ENCODE results near the gene LAMTOR1. TPM values are rescaled to one million over a fixed set of nuclear protein-coding genes. Genes with fewer than 3 reads are reported as not detected.

LAMTOR1 gene
- total and polyA plus RNA-seq, 5 donors from 2014 or later = 48.5 to 116 (median 101) TPM

- H3K27me3 Mint-ChIP-seq = peaks cover 32% of the 10 kb centered on the region
- H3K9me3 ChIP-seq (ENCODE audit: control insufficient read depth in 2 of 2, low read length in 2 of 2) = peaks cover 13 to 16% of the 10 kb centered on the region in 2 experiments
- no peaks in the 10 kb centered on the region for H3K4me1 Mint-ChIP-seq
- no peaks in the 10 kb centered on the region for H3K36me3 Mint-ChIP-seq
- H3K27ac Mint-ChIP-seq = no peak overlapping the region
- H3K4me3 Mint-ChIP-seq = no peak overlapping the region
- no peak for ATAC-seq (ENCODE audit: low read depth in 2 of 2)
- peaks cover 0 to 24% (median 9%) of the 10 kb centered on the region in 7 donors for H3K9me3 Mint-ChIP-seq
- H3K27ac ChIP-seq (ENCODE audit: insufficient read depth, low read length, poor library complexity, severe bottlenecking) = no peak overlapping the region
- H3K36me3 ChIP-seq (ENCODE audit: control insufficient read depth, insufficient read depth, low read length) = no peaks in the 10 kb centered on the region
- peaks cover 18% of the 10 kb centered on the region for H3K27me3 ChIP-seq (ENCODE audit: control insufficient read depth, insufficient read depth, low read length)
- no peaks in the 10 kb centered on the region for H3K4me1 ChIP-seq (ENCODE audit: control insufficient read depth, insufficient read depth, low read length, poor library complexity, severe bottlenecking)
- no peak for DNase-seq
- H3K4me3 ChIP-seq (ENCODE audit: low read depth, low read length) = no peak overlapping the region
Observed at GRCh38 chr11:72129381-72129780, 26.3 kb upstream of the LAMTOR1 start.

- no peak for DNase-seq
- Histone ChIP-seq H3K27ac (ENCODE audit: insufficient read depth, low read length, poor library complexity, severe bottlenecking) (no peak overlapping the region), H3K36me3 (ENCODE audit: control insufficient read depth, insufficient read depth, low read length) (no peaks in the 10 kb centered on the region), H3K4me1 (ENCODE audit: control insufficient read depth, insufficient read depth, low read length, poor library complexity, severe bottlenecking) (no peaks in the 10 kb centered on the region), H3K9me3 (ENCODE audit: control insufficient read depth in 2 of 2, low read length in 2 of 2) (peaks cover 13 to 16% of the 10 kb centered on the region in 2 experiments), H3K27me3 (ENCODE audit: control insufficient read depth, insufficient read depth, low read length) (peaks cover 10% of the 10 kb centered on the region), H3K4me3 (ENCODE audit: low read depth, low read length) (no peak overlapping the region)
- H3K4me3 Mint-ChIP-seq = no peak overlapping the region
- no peak for ATAC-seq (ENCODE audit: low read depth in 2 of 2)
- no peaks in the 10 kb centered on the region for H3K4me1 Mint-ChIP-seq
- H3K27me3 Mint-ChIP-seq = peaks cover 31% of the 10 kb centered on the region
- H3K27ac Mint-ChIP-seq = peak overlapping the region in 1 of 3 donors; percentile 2
- H3K36me3 Mint-ChIP-seq = no peaks in the 10 kb centered on the region
- peaks cover 0 to 24% (median 9%) of the 10 kb centered on the region in 7 donors for H3K9me3 Mint-ChIP-seq
Observed at GRCh38 chr11:72127923-72128322, 24.8 kb upstream of the LAMTOR1 start.

- DNase-seq (no peak), ATAC-seq (ENCODE audit: low read depth in 2 of 2) (no peak)
- H3K27ac ChIP-seq (ENCODE audit: insufficient read depth, low read length, poor library complexity, severe bottlenecking) = no peak overlapping the region
- H3K4me1 ChIP-seq (ENCODE audit: control insufficient read depth, insufficient read depth, low read length, poor library complexity, severe bottlenecking) = no peaks in the 10 kb centered on the region
- Mint-ChIP-seq H3K36me3 (no peaks in the 10 kb centered on the region), H3K27ac (no peak overlapping the region), H3K9me3 (peaks cover 0 to 24% (median 9%) of the 10 kb centered on the region in 7 donors), H3K27me3 (peaks cover 31% of the 10 kb centered on the region), H3K4me1 (no peaks in the 10 kb centered on the region), H3K4me3 (no peak overlapping the region)
- peaks cover 13 to 16% of the 10 kb centered on the region in 2 experiments for H3K9me3 ChIP-seq (ENCODE audit: control insufficient read depth in 2 of 2, low read length in 2 of 2)
- no peaks in the 10 kb centered on the region for H3K36me3 ChIP-seq (ENCODE audit: control insufficient read depth, insufficient read depth, low read length)
- H3K27me3 ChIP-seq (ENCODE audit: control insufficient read depth, insufficient read depth, low read length) = peaks cover 7% of the 10 kb centered on the region
- H3K4me3 ChIP-seq (ENCODE audit: low read depth, low read length) = no peak overlapping the region
Observed at GRCh38 chr11:72125956-72126355, 22.9 kb upstream of the LAMTOR1 start.

GRCh38 chr11:72124046-72124445, 20.9 kb upstream of the LAMTOR1 start:
- Mint-ChIP-seq H3K4me1 (no peaks in the 10 kb centered on the region), H3K27ac (no peak overlapping the region)

GRCh38 chr11:72123117-72123653, 20.1 kb upstream of the LAMTOR1 start:
- Histone ChIP-seq H3K9me3 (ENCODE audit: control insufficient read depth in 2 of 2, low read length in 2 of 2) (peaks cover 5 to 10% of the 10 kb centered on the region in 2 experiments), H3K36me3 (ENCODE audit: control insufficient read depth, insufficient read depth, low read length) (no peaks in the 10 kb centered on the region), H3K4me3 (ENCODE audit: low read depth, low read length) (no peak overlapping the region), H3K27ac (ENCODE audit: insufficient read depth, low read length, poor library complexity, severe bottlenecking) (no peak overlapping the region), H3K4me1 (ENCODE audit: control insufficient read depth, insufficient read depth, low read length, poor library complexity, severe bottlenecking) (no peaks in the 10 kb centered on the region), H3K27me3 (ENCODE audit: control insufficient read depth, insufficient read depth, low read length) (no peaks in the 10 kb centered on the region)
- peaks cover 0 to 13% (median 2%) of the 10 kb centered on the region in 7 donors for H3K9me3 Mint-ChIP-seq
- no peaks in the 10 kb centered on the region for H3K4me1 Mint-ChIP-seq
- H3K27ac Mint-ChIP-seq = no peak overlapping the region
- no peak for ATAC-seq (ENCODE audit: low read depth in 2 of 2)
- H3K27me3 Mint-ChIP-seq = peaks cover 22% of the 10 kb centered on the region
- DNase-seq = no peak
- no peak overlapping the region for H3K4me3 Mint-ChIP-seq
- no peaks in the 10 kb centered on the region for H3K36me3 Mint-ChIP-seq

More at GRCh38 chr11:72124046-72124445, 20.9 kb upstream of the LAMTOR1 start:
- H3K4me1 ChIP-seq (ENCODE audit: control insufficient read depth, insufficient read depth, low read length, poor library complexity, severe bottlenecking) = no peaks in the 10 kb centered on the region
- Mint-ChIP-seq H3K9me3 (peaks cover 0 to 21% (median 6%) of the 10 kb centered on the region in 7 donors), H3K4me3 (peak overlapping the region in 1 of 4 donors; percentile 29), H3K36me3 (no peaks in the 10 kb centered on the region), H3K27me3 (peaks cover 29% of the 10 kb centered on the region)
- ATAC-seq (ENCODE audit: low read depth in 2 of 2) (no peak), DNase-seq (no peak)
- H3K27me3 ChIP-seq (ENCODE audit: control insufficient read depth, insufficient read depth, low read length) = peaks cover 3% of the 10 kb centered on the region
- no peak overlapping the region for H3K27ac ChIP-seq (ENCODE audit: insufficient read depth, low read length, poor library complexity, severe bottlenecking)
- H3K4me3 ChIP-seq (ENCODE audit: low read depth, low read length) = no peak overlapping the region
- no peaks in the 10 kb centered on the region for H3K36me3 ChIP-seq (ENCODE audit: control insufficient read depth, insufficient read depth, low read length)
- peaks cover 13 to 16% of the 10 kb centered on the region in 2 experiments for H3K9me3 ChIP-seq (ENCODE audit: control insufficient read depth in 2 of 2, low read length in 2 of 2)

GRCh38 chr11:72122607-72123006, 19.5 kb upstream of the LAMTOR1 start:
- H3K4me3 Mint-ChIP-seq = no peak overlapping the region
- no peak overlapping the region for H3K4me3 ChIP-seq (ENCODE audit: low read depth, low read length)
- H3K9me3 ChIP-seq (ENCODE audit: control insufficient read depth in 2 of 2, low read length in 2 of 2) = peaks cover 0 to 6% of the 10 kb centered on the region in 2 experiments
- H3K4me1 Mint-ChIP-seq = no peaks in the 10 kb centered on the region
- H3K36me3 Mint-ChIP-seq = no peaks in the 10 kb centered on the region
- ATAC-seq (ENCODE audit: low read depth in 2 of 2) (no peak), DNase-seq (no peak)
- no peaks in the 10 kb centered on the region for H3K27me3 ChIP-seq (ENCODE audit: control insufficient read depth, insufficient read depth, low read length)
- no peaks in the 10 kb centered on the region for H3K36me3 ChIP-seq (ENCODE audit: control insufficient read depth, insufficient read depth, low read length)
- peaks cover 22% of the 10 kb centered on the region for H3K27me3 Mint-ChIP-seq
- H3K9me3 Mint-ChIP-seq = peaks cover 0 to 9% (median 1%) of the 10 kb centered on the region in 7 donors
- no peaks in the 10 kb centered on the region for H3K4me1 ChIP-seq (ENCODE audit: control insufficient read depth, insufficient read depth, low read length, poor library complexity, severe bottlenecking)
- no peak overlapping the region for H3K27ac ChIP-seq (ENCODE audit: insufficient read depth, low read length, poor library complexity, severe bottlenecking)
- no peak overlapping the region for H3K27ac Mint-ChIP-seq

- Histone ChIP-seq H3K27ac (ENCODE audit: insufficient read depth, low read length, poor library complexity, severe bottlenecking) (no peak overlapping the region), H3K9me3 (ENCODE audit: control insufficient read depth in 2 of 2, low read length in 2 of 2) (no peaks in the 10 kb centered on the region), H3K4me3 (ENCODE audit: low read depth, low read length) (no peak overlapping the region), H3K36me3 (ENCODE audit: control insufficient read depth, insufficient read depth, low read length) (no peaks in the 10 kb centered on the region), H3K27me3 (ENCODE audit: control insufficient read depth, insufficient read depth, low read length) (no peaks in the 10 kb centered on the region), H3K4me1 (ENCODE audit: control insufficient read depth, insufficient read depth, low read length, poor library complexity, severe bottlenecking) (no peaks in the 10 kb centered on the region)
- Mint-ChIP-seq H3K27ac (no peak overlapping the region), H3K36me3 (no peaks in the 10 kb centered on the region), H3K27me3 (peaks cover 28% of the 10 kb centered on the region), H3K9me3 (peaks cover 0 to 3% (median 0%) of the 10 kb centered on the region in 7 donors), H3K4me1 (no peaks in the 10 kb centered on the region), H3K4me3 (no peak overlapping the region)
- ATAC-seq (ENCODE audit: low read depth in 2 of 2) = no peak
- DNase-seq = no peak
Observed at GRCh38 chr11:72120930-72121329, 17.8 kb upstream of the LAMTOR1 start.

GRCh38 chr11:72119198-72119597, 16.1 kb upstream of the LAMTOR1 start:
- H3K27me3 ChIP-seq (ENCODE audit: control insufficient read depth, insufficient read depth, low read length) = no peaks in the 10 kb centered on the region
- H3K27ac ChIP-seq (ENCODE audit: insufficient read depth, low read length, poor library complexity, severe bottlenecking) = no peak overlapping the region
- Mint-ChIP-seq H3K36me3 (no peaks in the 10 kb centered on the region), H3K27me3 (peaks cover 23% of the 10 kb centered on the region), H3K4me3 (no peak overlapping the region), H3K4me1 (no peaks in the 10 kb centered on the region), H3K9me3 (peaks cover 0 to 3% (median 0%) of the 10 kb centered on the region in 7 donors), H3K27ac (peak overlapping the region in 1 of 3 donors; percentile 29)
- no peaks in the 10 kb centered on the region for H3K4me1 ChIP-seq (ENCODE audit: control insufficient read depth, insufficient read depth, low read length, poor library complexity, severe bottlenecking)
- no peaks in the 10 kb centered on the region for H3K36me3 ChIP-seq (ENCODE audit: control insufficient read depth, insufficient read depth, low read length)
- ATAC-seq (ENCODE audit: low read depth in 2 of 2) = no peak
- H3K9me3 ChIP-seq (ENCODE audit: control insufficient read depth in 2 of 2, low read length in 2 of 2) = no peaks in the 10 kb centered on the region
- DNase-seq = no peak
- H3K4me3 ChIP-seq (ENCODE audit: low read depth, low read length) = no peak overlapping the region
